Stimulated activated naive CD8-positive, alpha-beta T cell treated with anti-CD3 and anti-CD28 coated beads, Interleukin-15, Interleukin-2, amounts not matched to agents 100 ng/mL and 50 ng/mL, for 24 hours (primary cell): Measurements from ENCODE around the gene MTHFD2L.

Source experiments
- H3K27ac Mint-ChIP-seq: one replicate; pipeline ENCODE4 v1.8.0; 2021; ENCODE audit warnings: mild to moderate bottlenecking, mixed read lengths
- H3K27me3 Mint-ChIP-seq: one replicate; pipeline ENCODE4 v1.8.0; 2021; ENCODE audit warnings: mixed read lengths
- H3K36me3 Mint-ChIP-seq: one replicate; pipeline ENCODE4 v1.8.0; 2021; ENCODE audit warnings: low read depth, mixed read lengths
- H3K4me1 Mint-ChIP-seq: one replicate; pipeline ENCODE4 v1.8.0; 2021; ENCODE audit warnings: low read depth, mixed read lengths
- H3K4me3 Mint-ChIP-seq: one replicate; pipeline ENCODE4 v1.8.0; 2021; ENCODE audit warnings: mild to moderate bottlenecking, mixed read lengths
- H3K9me3 Mint-ChIP-seq: one replicate; pipeline ENCODE4 v1.8.0; 2021; ENCODE audit warnings: mixed read lengths

Gene MTHFD2L

DNA sequence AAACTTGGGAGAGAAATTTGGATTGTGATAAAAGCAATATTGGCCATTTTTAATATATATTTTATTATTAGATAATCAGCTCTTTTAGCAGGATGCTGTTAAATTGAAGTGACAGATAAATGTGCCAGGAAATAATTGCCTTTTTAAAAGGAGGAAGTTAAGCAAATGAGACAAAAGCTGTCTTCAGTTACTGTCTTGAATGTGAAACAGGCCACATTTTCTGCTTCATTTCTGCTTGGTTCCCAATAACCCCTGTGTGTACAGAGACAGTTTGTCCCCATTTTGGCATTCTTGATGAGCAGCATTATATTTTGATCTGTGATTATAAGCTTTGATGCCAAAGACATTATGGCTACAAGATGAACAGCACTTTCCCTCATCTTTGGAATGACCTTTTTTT is 151.3 kb downstream of the MTHFD2L start:
- no peak overlapping the region for H3K4me3 Mint-ChIP-seq
- no peaks in the 10 kb centered on the region for H3K36me3 Mint-ChIP-seq
- no peaks in the 10 kb centered on the region for H3K9me3 Mint-ChIP-seq
- H3K27me3 Mint-ChIP-seq = peaks cover 4% of the 10 kb centered on the region
- peaks cover 6% of the 10 kb centered on the region for H3K4me1 Mint-ChIP-seq
- H3K27ac Mint-ChIP-seq = no peak overlapping the region

DNA sequence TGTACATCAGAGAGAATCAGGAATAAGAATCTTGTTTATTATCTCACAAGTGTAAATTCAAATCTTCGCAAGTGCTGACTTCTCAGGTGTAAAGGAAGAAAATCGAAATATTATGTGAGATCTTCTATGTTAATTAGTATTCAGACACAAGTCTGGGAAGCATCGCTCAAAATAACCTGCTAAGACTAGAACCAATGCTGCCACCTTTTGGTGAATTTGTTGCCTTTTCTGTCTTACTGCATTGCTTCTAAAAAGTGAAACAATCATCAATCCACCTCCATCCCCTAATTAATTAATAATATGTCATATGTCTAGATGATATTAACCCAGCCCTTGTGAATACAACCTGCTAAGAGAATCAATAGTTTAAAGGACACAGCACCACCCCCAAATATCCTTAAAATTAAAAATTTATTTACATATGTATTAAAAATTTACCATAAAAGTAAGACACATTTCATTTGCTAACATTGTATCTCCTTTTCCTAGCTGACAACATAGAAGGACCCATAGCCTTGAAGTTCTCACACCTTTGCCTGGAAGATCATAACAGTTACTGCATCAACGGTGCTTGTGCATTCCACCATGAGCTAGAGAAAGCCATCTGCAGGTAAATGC is 153.9 kb downstream of the MTHFD2L start:
- H3K4me3 Mint-ChIP-seq = no peak overlapping the region
- H3K27ac Mint-ChIP-seq = no peak overlapping the region
- peaks cover 4% of the 10 kb centered on the region for H3K27me3 Mint-ChIP-seq
- H3K4me1 Mint-ChIP-seq = peaks cover 6% of the 10 kb centered on the region
- H3K9me3 Mint-ChIP-seq = no peaks in the 10 kb centered on the region
- no peaks in the 10 kb centered on the region for H3K36me3 Mint-ChIP-seq

DNA sequence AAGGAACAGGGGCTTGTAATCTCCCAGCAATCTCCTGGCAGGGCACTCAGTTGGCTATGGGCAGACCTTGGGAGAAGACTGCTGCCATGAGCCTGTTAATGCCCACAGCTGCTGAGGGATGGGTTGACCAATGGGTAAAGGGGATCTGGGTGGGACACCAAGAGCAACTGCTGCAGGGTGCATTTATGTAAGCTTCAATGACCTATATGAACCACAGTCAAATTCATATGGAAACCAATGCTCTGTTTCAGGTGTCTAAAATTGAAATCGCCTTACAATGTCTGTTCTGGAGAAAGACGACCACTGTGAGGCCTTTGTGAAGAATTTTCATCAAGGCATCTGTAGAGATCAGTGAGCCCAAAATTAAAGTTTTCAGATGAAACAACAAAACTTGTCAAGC is 156.4 kb downstream of the MTHFD2L start:
- no peaks in the 10 kb centered on the region for H3K36me3 Mint-ChIP-seq
- H3K27ac Mint-ChIP-seq = no peak overlapping the region
- H3K4me1 Mint-ChIP-seq = no peaks in the 10 kb centered on the region
- no peak overlapping the region for H3K4me3 Mint-ChIP-seq
- H3K27me3 Mint-ChIP-seq = no peaks in the 10 kb centered on the region
- no peaks in the 10 kb centered on the region for H3K9me3 Mint-ChIP-seq

DNA sequence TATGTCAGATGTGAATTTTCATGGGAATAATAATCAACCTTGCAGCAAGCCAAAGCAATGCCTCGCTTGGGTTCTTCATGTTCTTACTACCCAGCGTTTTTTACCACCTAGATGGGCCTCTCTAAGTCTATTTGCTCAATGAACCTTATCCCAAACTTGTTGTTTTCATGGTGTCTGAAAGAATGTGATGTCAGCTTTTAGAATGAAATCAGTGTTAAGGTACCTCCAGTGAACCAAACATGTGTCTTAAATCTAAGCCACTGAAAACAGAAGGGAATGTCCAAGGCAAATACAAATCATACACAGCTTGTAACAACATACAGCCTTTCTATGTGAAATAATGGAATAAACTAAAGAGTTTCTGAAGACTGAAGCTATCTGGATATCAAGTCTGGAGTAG is 157.0 kb downstream of the MTHFD2L start:
- no peaks in the 10 kb centered on the region for H3K27me3 Mint-ChIP-seq
- H3K9me3 Mint-ChIP-seq = no peaks in the 10 kb centered on the region
- no peak overlapping the region for H3K27ac Mint-ChIP-seq
- no peaks in the 10 kb centered on the region for H3K36me3 Mint-ChIP-seq
- no peaks in the 10 kb centered on the region for H3K4me1 Mint-ChIP-seq
- H3K4me3 Mint-ChIP-seq = no peak overlapping the region

DNA sequence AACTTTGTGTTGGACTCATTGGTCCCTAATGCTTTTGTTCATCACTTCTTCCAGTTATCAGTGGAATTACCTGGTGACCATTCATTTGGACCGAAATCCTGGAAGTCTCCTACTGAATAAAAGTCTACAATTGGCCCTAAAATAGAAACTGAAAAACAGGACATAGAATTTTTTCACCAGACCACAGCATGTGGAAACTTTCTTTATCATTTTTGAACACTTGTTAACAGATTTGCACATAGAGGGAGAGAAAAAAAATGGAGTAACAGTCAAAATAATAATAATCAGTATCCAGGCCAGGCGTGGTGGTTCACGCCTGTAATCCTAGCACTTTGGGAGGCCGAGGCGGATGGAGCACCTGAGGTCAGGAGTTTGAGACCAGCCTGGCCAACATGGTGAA is 157.5 kb downstream of the MTHFD2L start:
- Mint-ChIP-seq H3K27me3 (no peaks in the 10 kb centered on the region), H3K36me3 (no peaks in the 10 kb centered on the region), H3K9me3 (no peaks in the 10 kb centered on the region), H3K4me3 (no peak overlapping the region), H3K27ac (no peak overlapping the region), H3K4me1 (no peaks in the 10 kb centered on the region)

DNA sequence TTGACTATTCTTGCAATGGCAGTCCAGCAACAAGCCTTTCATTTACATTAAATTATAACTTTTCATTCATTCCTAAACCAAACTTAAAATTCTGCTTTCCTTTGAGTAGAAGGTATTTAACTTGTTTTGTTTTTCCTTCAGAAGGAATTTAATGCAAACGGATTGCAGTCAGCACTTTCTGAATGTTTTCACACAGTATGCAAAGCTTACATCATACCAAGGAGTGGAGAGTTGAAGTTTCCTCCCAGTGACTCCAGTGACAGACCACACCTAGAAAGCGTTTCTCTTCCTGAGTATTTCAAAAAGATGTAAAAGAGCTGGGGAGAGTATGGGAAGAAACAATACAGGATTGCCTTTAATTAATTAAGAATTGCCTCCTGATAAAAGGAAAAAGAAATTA is 158.5 kb downstream of the MTHFD2L start:
- Mint-ChIP-seq H3K9me3 (no peaks in the 10 kb centered on the region), H3K4me3 (no peak overlapping the region), H3K4me1 (no peaks in the 10 kb centered on the region), H3K27ac (no peak overlapping the region), H3K27me3 (no peaks in the 10 kb centered on the region), H3K36me3 (no peaks in the 10 kb centered on the region)

DNA sequence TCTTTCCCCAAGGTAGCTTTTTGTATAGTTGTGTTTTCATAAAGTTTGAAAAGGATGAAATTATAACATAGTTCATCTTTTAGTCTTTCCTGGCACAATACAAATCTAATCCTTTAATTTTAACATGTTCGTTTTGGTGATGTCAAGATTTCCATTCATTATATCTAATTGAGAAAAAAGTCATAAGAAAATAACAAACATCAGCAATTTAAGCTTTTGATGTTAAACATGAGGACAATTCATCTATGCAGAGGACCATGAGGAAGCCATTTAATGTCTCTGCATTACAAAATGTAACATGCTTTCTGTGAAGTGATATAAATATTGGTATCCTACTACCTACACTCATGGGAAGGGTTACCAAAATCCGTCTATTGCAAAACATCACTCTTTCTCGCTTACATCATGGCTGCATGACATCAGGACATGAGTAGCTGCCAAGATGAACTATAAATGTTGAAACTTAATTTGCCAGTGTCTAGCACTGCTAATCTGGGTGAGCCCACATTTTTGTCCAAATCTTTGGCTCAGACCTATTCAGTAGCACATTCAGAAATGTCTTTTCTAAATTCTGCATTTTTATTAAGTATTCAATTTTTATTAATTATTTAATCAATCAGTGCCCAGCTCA is 159.8 kb downstream of the MTHFD2L start:
- no peak overlapping the region for H3K27ac Mint-ChIP-seq
- H3K4me3 Mint-ChIP-seq = no peak overlapping the region
- H3K9me3 Mint-ChIP-seq = no peaks in the 10 kb centered on the region
- H3K36me3 Mint-ChIP-seq = no peaks in the 10 kb centered on the region
- H3K27me3 Mint-ChIP-seq = peaks cover 7% of the 10 kb centered on the region
- H3K4me1 Mint-ChIP-seq = no peaks in the 10 kb centered on the region

DNA sequence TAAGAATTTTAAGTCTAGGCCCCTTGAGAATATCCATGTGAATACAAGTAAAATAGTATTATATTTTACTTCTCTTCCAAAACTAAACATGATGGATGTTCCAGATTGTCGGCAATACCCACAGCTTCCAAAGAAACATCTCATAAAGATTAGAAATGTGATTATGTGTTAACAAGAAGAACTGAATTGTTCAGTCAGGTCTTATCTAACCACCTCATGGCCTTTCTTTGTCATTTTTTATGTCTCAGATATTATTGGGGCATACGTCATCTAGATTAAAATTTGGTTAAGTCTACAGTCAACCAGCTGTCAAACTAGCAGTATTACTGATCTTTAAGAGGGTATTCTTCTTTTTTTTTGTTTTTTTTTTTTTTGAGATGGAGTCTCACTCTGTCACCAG is 160.4 kb downstream of the MTHFD2L start:
- Mint-ChIP-seq H3K9me3 (no peaks in the 10 kb centered on the region), H3K27ac (no peak overlapping the region), H3K36me3 (no peaks in the 10 kb centered on the region), H3K4me3 (no peak overlapping the region), H3K4me1 (no peaks in the 10 kb centered on the region), H3K27me3 (peaks cover 7% of the 10 kb centered on the region)

DNA sequence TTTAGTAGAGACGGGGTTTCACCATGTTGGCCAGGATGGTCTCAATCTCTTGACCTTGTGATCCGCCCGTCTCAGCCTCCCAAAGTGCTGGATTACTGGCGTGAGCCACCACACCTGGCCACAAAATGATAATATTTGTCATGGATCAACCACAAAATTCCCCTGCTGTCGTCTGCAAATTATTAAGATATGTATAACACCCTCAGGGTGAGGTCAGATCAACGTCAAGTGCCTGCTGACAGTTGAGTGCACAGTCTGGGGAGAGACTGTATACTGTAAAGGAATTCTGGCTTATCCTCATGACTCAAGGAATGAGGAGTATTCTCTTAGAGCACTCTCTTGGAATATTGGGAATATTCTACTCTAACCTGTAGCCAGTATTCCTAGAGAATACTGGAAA is 161.6 kb downstream of the MTHFD2L start:
- H3K27ac Mint-ChIP-seq = no peak overlapping the region
- H3K4me1 Mint-ChIP-seq = no peaks in the 10 kb centered on the region
- peaks cover 7% of the 10 kb centered on the region for H3K27me3 Mint-ChIP-seq
- H3K36me3 Mint-ChIP-seq = no peaks in the 10 kb centered on the region
- no peaks in the 10 kb centered on the region for H3K9me3 Mint-ChIP-seq
- no peak overlapping the region for H3K4me3 Mint-ChIP-seq

DNA sequence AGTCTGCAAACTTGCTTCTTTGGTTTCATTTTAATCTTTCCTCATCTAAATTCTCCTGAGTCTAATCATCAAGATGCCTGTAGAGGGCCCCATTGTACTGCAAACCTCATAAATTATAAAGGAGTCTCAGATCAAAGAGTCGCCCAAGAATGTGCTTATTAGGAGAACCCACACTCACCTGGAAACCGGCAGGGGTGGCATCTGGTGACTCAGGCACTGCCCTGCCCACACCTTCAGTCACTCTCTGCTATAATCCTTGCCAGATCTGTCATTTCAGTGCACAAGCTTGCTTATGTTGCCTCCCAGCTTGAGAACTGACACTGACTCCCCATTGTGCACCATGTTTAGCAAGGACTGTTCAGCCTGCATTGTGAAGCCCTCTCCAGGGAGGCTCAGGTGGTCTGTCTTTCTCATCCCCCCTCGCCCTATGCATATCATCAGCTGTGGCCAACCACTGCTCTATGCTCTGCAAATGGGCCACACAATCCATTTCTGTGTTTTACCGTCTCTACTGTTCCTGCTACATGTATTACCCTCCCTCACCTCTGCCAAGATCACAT is 162.7 kb downstream of the MTHFD2L start:
- Mint-ChIP-seq H3K4me1 (no peaks in the 10 kb centered on the region), H3K27ac (no peak overlapping the region), H3K4me3 (no peak overlapping the region), H3K9me3 (no peaks in the 10 kb centered on the region), H3K36me3 (no peaks in the 10 kb centered on the region), H3K27me3 (peaks cover 10% of the 10 kb centered on the region)

DNA sequence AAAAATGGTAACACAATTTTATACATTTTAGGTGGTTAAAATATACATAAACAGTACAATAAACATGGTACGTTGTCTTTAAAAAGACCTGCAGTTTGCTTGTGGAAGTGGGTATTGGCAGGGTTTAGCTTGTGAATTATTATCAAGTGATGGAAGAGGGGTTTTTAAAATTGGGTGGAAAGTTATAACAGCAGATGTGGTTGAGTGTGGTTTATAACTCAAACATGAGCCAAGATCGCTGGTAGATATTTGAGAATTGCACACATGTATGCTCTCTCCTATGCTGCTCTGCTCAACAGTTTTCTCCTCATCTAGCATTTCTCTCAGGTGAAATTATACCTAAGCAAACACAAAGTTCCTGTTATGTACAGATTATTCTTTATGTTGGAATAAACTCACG is 164.4 kb downstream of the MTHFD2L start:
- H3K27me3 Mint-ChIP-seq = peaks cover 12% of the 10 kb centered on the region
- no peaks in the 10 kb centered on the region for H3K9me3 Mint-ChIP-seq
- H3K36me3 Mint-ChIP-seq = no peaks in the 10 kb centered on the region
- H3K4me1 Mint-ChIP-seq = no peaks in the 10 kb centered on the region
- no peak overlapping the region for H3K4me3 Mint-ChIP-seq
- no peak overlapping the region for H3K27ac Mint-ChIP-seq

DNA sequence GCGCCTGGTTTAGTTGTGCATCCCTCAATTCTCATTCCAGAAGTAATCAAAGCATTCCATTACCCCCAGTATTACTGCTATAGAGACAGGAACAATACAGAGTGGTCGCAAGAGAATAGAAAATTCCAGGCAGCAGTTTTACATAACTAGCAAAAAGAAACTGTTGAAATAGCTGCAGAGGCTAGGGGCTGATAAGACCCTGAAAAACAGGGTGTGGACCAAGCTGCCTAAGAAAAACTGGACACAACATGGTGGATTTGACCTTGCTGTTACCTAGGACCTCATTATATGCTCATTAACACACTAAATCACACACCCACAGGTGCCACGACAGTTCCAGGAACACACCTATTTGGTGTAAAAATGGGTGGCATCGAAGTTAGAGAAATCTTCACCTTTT is 165.7 kb downstream of the MTHFD2L start:
- peaks cover 20% of the 10 kb centered on the region for H3K27me3 Mint-ChIP-seq
- no peaks in the 10 kb centered on the region for H3K4me1 Mint-ChIP-seq
- H3K27ac Mint-ChIP-seq = no peak overlapping the region
- H3K36me3 Mint-ChIP-seq = no peaks in the 10 kb centered on the region
- no peak overlapping the region for H3K4me3 Mint-ChIP-seq
- H3K9me3 Mint-ChIP-seq = no peaks in the 10 kb centered on the region

DNA sequence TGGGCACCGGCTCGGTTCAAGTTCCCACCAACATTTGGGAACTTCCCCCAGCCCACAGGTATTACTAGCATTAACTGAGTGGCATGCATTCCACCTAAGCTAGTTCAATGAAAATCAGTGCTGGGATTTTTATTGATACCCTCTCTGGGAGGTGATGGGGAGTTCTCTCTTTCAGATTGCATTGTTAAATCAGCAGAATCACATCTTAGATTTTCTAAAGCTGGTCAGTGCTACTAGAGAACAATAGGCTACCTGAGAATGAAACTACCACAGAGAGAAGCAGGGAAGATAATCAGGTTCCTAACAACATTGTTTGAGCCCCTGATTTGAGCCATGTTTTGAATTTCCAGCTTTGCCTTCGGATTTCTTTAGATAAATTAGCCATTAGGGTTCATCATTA is 166.3 kb downstream of the MTHFD2L start:
- peaks cover 25% of the 10 kb centered on the region for H3K27me3 Mint-ChIP-seq
- H3K36me3 Mint-ChIP-seq = no peaks in the 10 kb centered on the region
- no peaks in the 10 kb centered on the region for H3K9me3 Mint-ChIP-seq
- no peak overlapping the region for H3K27ac Mint-ChIP-seq
- no peaks in the 10 kb centered on the region for H3K4me1 Mint-ChIP-seq
- H3K4me3 Mint-ChIP-seq = no peak overlapping the region

DNA sequence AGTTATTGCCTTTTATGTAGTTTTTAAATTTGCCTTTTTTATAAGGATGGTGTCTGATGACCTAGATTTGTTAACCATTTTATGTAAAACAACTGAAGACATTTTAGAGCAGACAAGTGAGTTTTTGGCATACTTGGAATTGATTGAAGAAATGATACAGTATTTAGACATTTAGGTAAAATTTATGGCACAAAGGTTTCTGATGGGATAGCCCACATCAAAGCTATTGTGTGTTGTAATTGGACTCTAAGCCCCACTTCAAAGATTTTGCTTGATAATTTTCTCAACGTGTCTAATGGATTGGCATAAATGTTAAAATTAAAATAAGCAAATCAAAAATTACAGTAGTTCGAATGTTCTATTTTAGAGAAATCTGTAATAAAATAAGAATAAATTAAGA is 168.0 kb downstream of the MTHFD2L start:
- no peak overlapping the region for H3K27ac Mint-ChIP-seq
- no peaks in the 10 kb centered on the region for H3K4me1 Mint-ChIP-seq
- peaks cover 29% of the 10 kb centered on the region for H3K27me3 Mint-ChIP-seq
- H3K4me3 Mint-ChIP-seq = no peak overlapping the region
- H3K9me3 Mint-ChIP-seq = no peaks in the 10 kb centered on the region
- no peaks in the 10 kb centered on the region for H3K36me3 Mint-ChIP-seq

DNA sequence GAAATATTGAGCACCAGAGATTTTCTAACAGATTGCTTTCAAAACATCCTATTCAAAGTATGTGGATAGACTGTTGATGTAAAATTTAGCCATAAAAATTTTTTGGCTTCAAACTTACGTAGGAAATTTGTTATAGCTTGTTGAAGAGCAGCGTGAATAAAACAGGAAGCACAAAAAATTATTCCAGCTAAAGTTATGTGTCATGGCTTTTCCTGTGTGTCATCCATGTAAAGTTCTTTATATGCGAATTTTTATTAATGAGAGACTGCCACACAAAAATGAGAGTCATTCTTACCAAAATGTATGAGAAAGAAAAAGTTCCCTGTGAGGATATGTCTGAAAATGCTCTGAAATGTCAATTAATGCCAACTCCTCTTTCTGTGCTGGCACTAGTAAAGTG is 169.8 kb downstream of the MTHFD2L start:
- no peak overlapping the region for H3K4me3 Mint-ChIP-seq
- H3K9me3 Mint-ChIP-seq = no peaks in the 10 kb centered on the region
- H3K36me3 Mint-ChIP-seq = no peaks in the 10 kb centered on the region
- no peak overlapping the region for H3K27ac Mint-ChIP-seq
- H3K27me3 Mint-ChIP-seq = peaks cover 21% of the 10 kb centered on the region
- no peaks in the 10 kb centered on the region for H3K4me1 Mint-ChIP-seq

DNA sequence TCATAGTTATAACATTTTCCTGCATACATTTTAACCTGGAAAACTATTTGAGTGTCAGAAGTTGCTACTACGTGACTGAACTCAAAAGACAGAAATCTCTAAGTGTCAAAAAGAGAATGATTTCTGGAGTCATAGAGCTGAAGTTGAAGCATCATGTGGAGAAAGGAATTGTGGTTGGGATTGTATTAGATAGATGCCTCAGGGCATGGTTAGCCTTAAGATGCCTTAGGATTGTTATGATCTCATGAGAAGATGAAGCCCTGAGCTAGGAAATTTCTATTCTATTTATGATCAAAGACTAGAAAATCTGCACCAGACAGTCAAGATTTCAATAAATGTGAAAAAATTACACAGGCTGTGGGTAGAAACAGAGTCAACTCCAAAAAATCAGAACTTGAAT is 170.6 kb downstream of the MTHFD2L start:
- no peak overlapping the region for H3K27ac Mint-ChIP-seq
- H3K27me3 Mint-ChIP-seq = peaks cover 21% of the 10 kb centered on the region
- no peaks in the 10 kb centered on the region for H3K36me3 Mint-ChIP-seq
- no peaks in the 10 kb centered on the region for H3K4me1 Mint-ChIP-seq
- H3K4me3 Mint-ChIP-seq = no peak overlapping the region
- no peaks in the 10 kb centered on the region for H3K9me3 Mint-ChIP-seq
